HG03064 (cell line): ENCODE results near the gene SERPINA1.
"Not testable (repeated sequence)": the region's sequence is repeated elsewhere in the genome, so short reads cannot be mapped to it uniquely, and the experiment has no call there.

Experiments
- ATAC-seq: cut with Tn5 transposase; IDR thresholded peaks from one replicate; pipeline ENCODE4 v1.9.1; 2021; ENCODE audit warnings: low read depth; ENCODE audit not compliant: unreplicated experiment

The SERPINA1 gene

DNA sequence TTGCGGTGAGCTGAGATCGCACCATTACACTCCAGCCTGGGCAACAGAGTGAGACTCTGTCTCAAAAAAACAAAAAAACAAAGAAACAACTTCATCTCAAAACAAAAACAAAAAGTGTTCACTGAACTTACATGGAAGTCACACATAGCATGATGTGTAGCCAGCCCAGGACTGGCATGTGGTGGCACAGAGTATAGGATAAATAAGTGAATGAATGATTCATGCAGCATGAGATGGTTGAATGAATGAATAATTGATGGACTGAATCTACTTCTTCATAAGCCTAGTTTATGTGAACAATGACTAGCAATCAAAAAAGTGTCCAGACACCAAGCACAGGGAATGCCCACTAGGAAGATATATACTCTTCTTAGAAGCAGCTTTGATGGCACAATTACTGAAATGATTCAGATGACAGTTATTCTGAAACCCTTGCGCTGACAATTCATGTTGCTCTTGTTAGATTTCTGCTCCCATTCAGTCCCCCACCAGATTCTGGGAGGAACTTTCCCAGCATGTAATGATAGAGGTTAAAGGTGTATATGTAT lies 33.7 kb downstream of the SERPINA1 start:
- ATAC-seq, result no peak

- ATAC-seq, result not testable (repeated sequence)
Measured at GRCh38 chr14:94354190-94354589, 34.2 kb downstream of the SERPINA1 start.

DNA sequence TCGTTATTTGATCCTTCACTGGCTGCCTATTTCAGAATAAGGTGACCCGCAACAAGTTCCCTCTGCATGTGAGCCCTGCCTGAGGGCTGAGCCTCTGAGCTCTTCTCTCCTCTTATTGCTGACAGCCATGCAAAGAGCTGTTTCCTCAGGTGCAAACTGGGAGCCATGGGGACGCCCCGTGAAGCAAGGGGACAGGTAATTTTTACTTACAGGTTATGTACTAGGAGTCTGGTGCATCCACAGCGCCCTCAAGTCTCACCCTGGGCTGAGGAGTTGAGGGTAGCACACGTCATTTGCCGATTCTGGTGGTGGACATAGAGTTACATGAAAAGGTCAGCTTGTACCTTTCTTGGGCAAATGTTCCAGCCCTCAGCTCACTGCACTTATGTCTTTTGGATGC lies 39.1 kb downstream of the SERPINA1 start:
- no peak for ATAC-seq

DNA sequence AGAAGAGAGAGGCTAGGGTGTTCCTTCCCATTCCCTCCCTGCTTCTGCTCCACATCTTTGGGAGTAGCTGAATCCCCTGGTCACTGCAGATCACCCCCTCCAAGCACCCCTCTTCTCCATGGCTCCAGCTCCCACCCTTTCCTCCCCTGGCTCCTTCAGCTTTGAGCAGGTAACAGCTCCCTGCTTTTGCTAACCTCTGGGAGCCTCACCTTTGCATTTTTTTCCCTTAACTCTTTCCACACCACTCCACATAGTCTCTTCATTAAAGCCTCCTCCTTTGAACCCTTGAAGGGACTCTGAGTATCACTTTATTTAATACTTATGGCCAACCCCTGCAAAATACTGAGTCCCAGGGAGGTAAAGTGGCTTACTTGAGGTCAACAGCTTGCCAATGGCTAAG lies 39.6 kb downstream of the SERPINA1 start:
- ATAC-seq, result no peak

DNA sequence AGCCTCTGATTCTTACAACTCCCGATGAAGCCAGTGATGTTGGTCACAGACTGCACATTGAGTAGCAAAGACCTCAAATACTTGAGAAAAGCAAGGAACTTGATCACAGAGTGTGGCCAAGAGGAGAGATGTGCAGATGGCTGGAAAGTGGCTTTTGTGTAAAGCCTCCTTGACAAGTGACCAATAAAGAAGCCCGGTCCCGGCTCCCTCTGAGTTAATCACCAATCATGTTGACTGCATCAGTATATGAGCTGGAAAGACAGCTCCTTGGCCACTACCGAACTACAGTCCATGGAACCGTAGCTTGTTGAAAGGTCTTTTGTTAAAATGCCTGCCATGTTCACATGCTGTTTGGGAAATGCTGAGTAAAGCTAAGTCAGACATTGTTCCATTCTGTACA lies 41.6 kb downstream of the SERPINA1 start:
- peak; percentile 7 for ATAC-seq

DNA sequence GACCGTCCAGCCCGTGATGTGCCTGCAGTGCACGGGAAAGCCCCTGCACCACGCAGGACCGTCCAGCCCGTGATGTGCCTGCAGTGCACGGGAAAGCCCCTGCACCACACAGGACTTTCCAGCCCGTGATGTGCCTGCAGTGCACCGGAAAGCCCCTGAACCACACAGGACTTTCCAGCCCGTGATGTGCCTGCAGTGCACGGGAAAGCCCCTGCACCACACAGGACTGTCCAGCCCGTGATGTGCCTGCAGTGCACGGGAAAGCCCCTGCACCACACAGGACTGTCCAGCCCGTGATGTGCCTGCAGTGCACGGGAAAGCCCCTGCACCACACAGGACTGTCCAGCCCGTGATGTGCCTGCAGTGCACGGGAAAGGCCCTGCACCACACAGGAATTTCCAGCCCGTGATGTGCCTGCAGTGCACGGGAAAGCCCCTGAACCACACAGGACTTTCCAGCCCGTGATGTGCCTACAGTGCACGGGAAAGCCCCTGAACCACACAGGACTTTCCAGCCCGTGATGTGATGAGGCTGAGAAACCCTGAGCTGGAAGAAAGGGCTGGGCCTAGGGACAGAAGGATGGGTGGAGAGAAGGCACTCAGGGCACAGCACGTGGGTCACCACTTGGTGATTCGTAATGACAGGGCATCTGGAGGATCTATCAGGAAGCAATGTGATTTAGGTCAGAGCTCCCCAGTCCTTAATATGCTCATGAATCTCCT lies 42.2 kb downstream of the SERPINA1 start:
- peak; percentile 54 for ATAC-seq

DNA sequence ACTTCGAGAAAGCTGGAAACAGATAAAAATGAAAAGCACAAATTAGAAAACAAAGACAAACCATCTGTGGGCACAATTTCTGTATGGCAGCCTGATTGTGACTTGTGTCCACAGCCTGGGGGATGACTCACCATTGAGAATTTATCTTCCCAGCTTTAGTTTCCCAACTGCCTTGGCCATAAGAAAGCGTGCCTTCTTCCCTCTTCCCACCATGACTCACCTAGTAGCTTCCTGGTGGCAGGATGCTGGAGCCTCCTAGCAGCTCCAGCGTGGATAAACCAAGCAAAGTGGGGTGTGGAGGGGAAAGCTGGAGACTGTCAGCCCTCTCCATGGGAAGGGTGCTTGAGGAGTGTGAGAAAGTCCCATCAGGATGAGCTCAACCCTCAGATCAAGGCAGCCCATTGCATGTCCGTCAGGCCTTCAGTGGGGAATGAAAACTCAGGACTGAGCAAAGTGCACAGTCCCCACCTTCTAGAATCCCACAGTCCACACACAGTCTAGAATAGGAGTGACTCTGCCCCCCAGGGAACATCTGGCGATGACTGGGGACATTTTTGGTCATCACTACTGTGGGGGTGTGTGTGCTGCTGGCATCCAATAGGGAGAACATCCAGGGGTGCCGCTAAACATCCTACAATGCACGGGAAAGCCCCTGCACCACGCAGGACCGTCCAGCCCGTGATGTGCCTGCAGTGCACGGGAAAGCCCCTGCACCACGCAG lies 42.9 kb downstream of the SERPINA1 start:
- no peak for ATAC-seq

DNA sequence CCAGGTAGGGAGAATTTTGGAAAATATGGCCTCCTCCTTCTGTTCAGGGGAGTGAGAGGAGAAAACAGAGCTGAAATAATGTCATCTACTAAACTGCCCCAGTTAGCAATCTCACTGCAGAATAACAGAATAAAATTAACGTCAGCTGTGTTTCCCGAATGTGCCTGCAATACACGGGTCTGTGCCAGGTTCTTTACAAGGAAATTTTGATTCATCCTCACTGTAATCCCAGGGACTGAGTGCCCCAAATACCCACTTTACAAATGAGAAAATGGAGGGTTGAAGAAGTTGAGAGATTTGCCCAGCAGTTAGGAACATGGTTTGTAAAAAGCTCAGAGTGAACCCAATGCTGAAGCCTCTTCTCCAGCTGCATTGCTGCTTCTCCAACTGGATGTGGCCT lies 44.0 kb downstream of the SERPINA1 start:
- ATAC-seq, result no peak

DNA sequence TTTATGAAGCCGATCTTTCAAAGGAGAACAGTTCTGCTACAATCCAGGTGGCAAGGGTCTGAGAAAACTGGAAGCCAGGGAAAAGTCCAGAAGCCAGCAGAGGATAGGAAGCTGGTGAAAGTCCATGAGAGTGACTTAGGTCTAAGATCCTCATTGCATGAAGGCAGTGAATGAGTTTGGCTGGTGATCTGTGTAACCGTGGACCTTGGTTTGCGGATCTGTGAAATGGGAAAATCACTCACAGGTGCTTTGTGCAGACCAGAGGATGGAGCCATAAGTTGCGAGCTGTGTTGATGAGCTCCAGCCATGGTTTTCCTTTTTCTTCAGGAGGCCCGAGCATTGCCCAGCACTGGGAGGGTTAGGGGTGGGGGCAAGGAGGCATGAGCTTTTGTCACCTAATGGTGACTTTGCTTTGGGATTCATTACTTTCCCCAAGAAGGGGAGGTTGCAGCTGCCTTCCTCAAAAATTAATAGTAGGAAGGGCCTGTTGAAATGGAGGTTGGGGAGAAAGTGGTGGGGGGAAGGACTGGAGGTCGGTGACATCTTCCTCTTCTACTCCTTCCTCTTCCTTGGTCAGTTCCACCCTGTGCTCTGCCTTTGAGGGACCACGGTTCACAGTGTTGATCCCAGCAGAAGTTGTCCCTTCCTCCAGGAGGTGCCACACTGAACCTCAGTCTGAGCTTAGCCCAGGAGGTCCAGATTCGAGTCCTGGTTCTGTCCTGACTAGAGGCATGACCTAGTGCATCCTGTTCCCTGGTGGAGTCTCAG lies 45.0 kb downstream of the SERPINA1 start:
- no peak for ATAC-seq

DNA sequence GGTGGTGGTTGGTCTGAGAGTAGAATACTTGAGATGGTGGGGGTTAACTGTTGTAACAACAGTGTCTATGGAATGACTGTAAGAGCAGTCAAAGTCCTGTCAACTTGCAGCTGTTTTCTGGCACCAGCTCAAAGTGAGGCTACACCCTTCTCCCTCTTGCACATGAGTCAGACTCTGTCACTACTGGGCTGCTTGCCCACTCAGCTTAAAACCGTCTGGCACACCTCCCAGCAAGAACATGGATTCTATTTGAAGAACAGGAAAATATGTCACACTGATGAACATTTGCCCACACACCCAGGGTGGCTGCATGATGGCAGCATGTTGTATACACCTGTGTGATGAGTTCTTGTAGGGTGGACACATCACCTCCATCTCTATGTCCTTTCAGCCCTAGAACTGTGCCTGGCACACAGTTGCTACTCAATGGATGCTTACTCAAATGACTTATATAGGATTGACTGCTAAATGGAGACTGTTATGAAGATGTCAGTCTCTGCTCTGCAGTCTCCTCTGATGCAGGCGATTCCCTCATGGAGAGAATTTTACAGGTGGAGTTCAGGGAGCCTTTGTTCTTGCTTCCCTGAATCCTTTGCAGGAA lies 46.0 kb downstream of the SERPINA1 start:
- ATAC-seq, result no peak

GRCh38 chr14:94341656-94342333 lies 46.6 kb downstream of the SERPINA1 start:
- ATAC-seq, result no peak

GRCh38 chr14:94340533-94340932 lies 47.9 kb downstream of the SERPINA1 start:
- ATAC-seq, result no peak

GRCh38 chr14:94338023-94338422 lies 50.4 kb downstream of the SERPINA1 start:
- no peak for ATAC-seq

GRCh38 chr14:94337274-94337673 lies 51.1 kb downstream of the SERPINA1 start:
- ATAC-seq, result no peak

DNA sequence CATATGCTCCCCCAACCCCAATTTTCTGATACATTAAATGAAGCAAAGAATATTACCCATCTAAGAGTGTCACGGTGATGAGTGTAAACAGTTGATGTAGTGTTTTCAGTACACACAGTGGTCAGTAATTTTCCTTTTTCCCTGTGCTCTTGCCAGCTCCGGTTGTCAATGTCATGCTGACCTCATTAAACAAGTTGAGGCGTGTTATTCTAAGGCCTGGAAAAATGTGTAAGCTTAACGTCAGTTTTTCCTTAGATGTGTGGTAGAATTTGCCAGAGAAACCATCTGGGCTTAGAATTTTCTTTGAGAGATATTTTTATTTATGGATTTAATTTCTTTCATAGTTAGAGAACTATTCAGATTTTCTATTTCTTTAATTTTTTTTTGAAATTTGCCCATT lies 53.5 kb downstream of the SERPINA1 start:
- ATAC-seq, result no peak

DNA sequence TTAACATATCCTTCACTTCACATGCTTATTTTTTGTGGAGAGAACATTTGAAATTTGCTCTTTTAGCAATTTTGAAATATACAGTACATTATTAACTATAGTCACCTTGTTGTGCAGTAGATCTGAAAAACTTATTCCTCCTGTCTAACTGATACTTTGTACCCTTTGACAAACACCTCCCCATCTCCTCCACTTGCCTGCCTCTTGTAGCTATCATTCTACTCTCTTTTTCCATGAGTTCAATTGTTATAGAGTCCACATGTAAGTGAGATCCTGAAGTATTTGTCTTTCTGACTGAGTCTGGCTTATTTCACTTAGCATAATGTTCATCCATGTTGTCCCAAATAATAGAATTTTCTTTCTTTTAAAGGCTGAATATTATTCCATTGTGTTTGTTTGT lies 55.8 kb downstream of the SERPINA1 start:
- ATAC-seq, result no peak

DNA sequence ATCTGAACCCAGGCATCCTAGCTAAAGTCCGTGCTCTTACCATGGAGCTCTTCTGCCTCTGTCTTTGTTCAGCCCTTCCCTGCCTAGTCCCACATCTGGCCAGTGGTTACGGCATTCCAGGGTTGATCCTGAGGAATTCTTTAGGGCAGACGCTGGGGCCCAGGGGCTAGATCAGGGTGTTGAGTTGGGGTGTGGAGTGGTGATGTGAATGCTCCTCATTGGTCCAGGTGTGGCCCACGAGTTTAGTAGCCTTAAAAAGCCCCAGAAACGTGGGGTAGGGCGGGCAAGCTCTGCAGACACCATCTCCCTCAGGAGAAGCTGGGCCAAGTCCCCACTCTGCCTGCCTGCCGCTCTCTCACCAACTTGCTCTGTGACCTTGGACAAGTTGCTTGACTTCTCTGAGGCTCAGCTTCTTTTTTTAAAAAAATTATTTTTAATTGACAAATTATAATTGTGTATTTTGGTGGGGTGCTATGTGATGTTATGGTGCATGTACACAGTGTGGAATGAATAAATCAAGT lies 56.3 kb downstream of the SERPINA1 start:
- ATAC-seq, result no peak

GRCh38 chr14:94331462-94331861 lies 56.9 kb downstream of the SERPINA1 start:
- ATAC-seq, result no peak

- ATAC-seq, result no peak
Measured at GRCh38 chr14:94330857-94331256, 57.5 kb downstream of the SERPINA1 start.

- ATAC-seq, result no peak
Measured at GRCh38 chr14:94330432-94330831, 58.0 kb downstream of the SERPINA1 start.
